HEK293 (cell line): ENCODE data around the gene PARP9.

Experiments
- CTCF ChIA-PET: fragments of 350-600 bp; formaldehyde crosslinking; extraction: SDS; loops from one replicate; lab custom pipeline; 2021; ENCODE audit warnings: antibody characterized with exemption; lab: Yijun Ruan, JAX
- POLR2A ChIA-PET: fragments of 300-600 bp; formaldehyde crosslinking; extraction: SDS; loops from one replicate; lab custom pipeline; 2020; ENCODE audit warnings: antibody characterized with exemption, inconsistent platforms; lab: Yijun Ruan, JAX
- H3K27ac ChIP-seq: fragments of 200-500 bp; sonication (Bioruptor generic); 2 replicates; pipeline ENCODE4 v1.5.1; 2014; ENCODE audit warnings: low read depth, low read length, control low read depth, inconsistent platforms; ENCODE audit errors: extremely low read depth
- H3K36me3 ChIP-seq, 2 experiments: fragments of 200-500 bp in 1 of 2; sonication (Bioruptor generic) in 1 of 2; 1 replicate in 1 of 2; 2 replicates in 1 of 2; pipeline ENCODE4 v1.5.1; 2014 to 2017; ENCODE audit warnings: inconsistent platforms in 2 of 2, low read length in 2 of 2; ENCODE audit not compliant: control insufficient read depth in 2 of 2, insufficient read depth in 1 of 2
- H3K4me1 ChIP-seq: fragments of 200-500 bp; sonication (Bioruptor generic); 2 replicates; pipeline ENCODE4 v1.5.1; 2014; ENCODE audit warnings: mild to moderate bottlenecking, low read length, inconsistent platforms; ENCODE audit not compliant: control insufficient read depth, insufficient read depth
- H3K4me3 ChIP-seq: 2 replicates; pipeline ENCODE4 v1.5.1; 2011; ENCODE audit warnings: low read depth, mild to moderate bottlenecking, control low read depth, low read length, moderate library complexity
- H3K9me3 ChIP-seq: fragments of 200-500 bp; sonication (Bioruptor generic); 2 replicates; pipeline ENCODE4 v1.5.1; 2014; ENCODE audit warnings: low read depth, low read length, inconsistent platforms; ENCODE audit not compliant: control insufficient read depth, insufficient read depth
- HOXA7 ChIP-seq: sonication (generic); formaldehyde crosslinking; IDR thresholded peaks from 2 replicates; pipeline ENCODE4 v1.8.1; 2022; ENCODE audit warnings: missing genetic modification reagents, borderline replicate concordance
- HOXC10 ChIP-seq: sonication (generic); formaldehyde crosslinking; IDR thresholded peaks from 2 replicates; pipeline ENCODE4 v1.8.1; 2023; ENCODE audit warnings: mild to moderate bottlenecking, missing genetic modification reagents
- INSM2 ChIP-seq: fragments of 450-650 bp; formaldehyde crosslinking; IDR thresholded peaks from 2 replicates; pipeline ENCODE4 v1.5.1; 2016; ENCODE audit warnings: missing biosample characterization, missing genetic modification characterization
- KLF7 ChIP-seq: fragments of 450-650 bp; formaldehyde crosslinking; IDR thresholded peaks from 2 replicates; pipeline ENCODE4 v1.5.1; 2016; ENCODE audit warnings: missing biosample characterization, missing genetic modification characterization, borderline replicate concordance
- OVOL3 ChIP-seq: fragments of 450-650 bp; formaldehyde crosslinking; IDR thresholded peaks from 2 replicates; pipeline ENCODE4 v1.5.1; 2016; ENCODE audit warnings: missing biosample characterization, missing genetic modification characterization
- PRDM1 ChIP-seq: fragments of 450-650 bp; formaldehyde crosslinking; IDR thresholded peaks from 2 replicates; pipeline ENCODE4; 2016; ENCODE audit warnings: missing biosample characterization, missing genetic modification characterization
- REST ChIP-seq: fragments of 450-650 bp; formaldehyde crosslinking; IDR thresholded peaks from 2 replicates; pipeline ENCODE4 v1.5.1; 2016; ENCODE audit warnings: missing biosample characterization, missing genetic modification characterization
- SETDB1 ChIP-seq: IDR thresholded peaks from one replicate; pipeline ENCODE4 v1.6.1; 2017; ENCODE audit warnings: mild to moderate bottlenecking, low read length, moderate library complexity, mixed read lengths; ENCODE audit not compliant: insufficient read length
- ZNF133 ChIP-seq: fragments of 450-650 bp; formaldehyde crosslinking; IDR thresholded peaks from 2 replicates; pipeline ENCODE4 v1.5.1; 2016; ENCODE audit warnings: missing biosample characterization, missing genetic modification characterization
- ZNF18 ChIP-seq: fragments of 450-650 bp; formaldehyde crosslinking; IDR thresholded peaks from 2 replicates; pipeline ENCODE4 v1.5.1; 2016; ENCODE audit warnings: missing biosample characterization, missing genetic modification characterization
- ZNF202 ChIP-seq: fragments of 450-650 bp; formaldehyde crosslinking; IDR thresholded peaks from 2 replicates; pipeline ENCODE4 v1.5.1; 2016; ENCODE audit warnings: missing biosample characterization, missing genetic modification characterization, borderline replicate concordance
- ZNF23 ChIP-seq: fragments of 450-650 bp; formaldehyde crosslinking; IDR thresholded peaks from 2 replicates; pipeline ENCODE4 v1.5.1; 2016; ENCODE audit warnings: missing biosample characterization, missing genetic modification characterization, borderline replicate concordance
- ZNF366 ChIP-seq: fragments of 450-650 bp; formaldehyde crosslinking; conservative IDR thresholded peaks from 2 replicates; pipeline ENCODE4 v1.5.1; 2016; ENCODE audit warnings: missing biosample characterization, missing genetic modification characterization
- ZNF394 ChIP-seq: fragments of 450-650 bp; formaldehyde crosslinking; IDR thresholded peaks from 2 replicates; pipeline ENCODE4 v1.5.1; 2016; ENCODE audit warnings: missing biosample characterization, missing genetic modification characterization, mild to moderate bottlenecking, moderate library complexity, borderline replicate concordance
- ZNF449 ChIP-seq: fragments of 450-650 bp; formaldehyde crosslinking; IDR thresholded peaks from 2 replicates; pipeline ENCODE4 v1.5.1; 2017; ENCODE audit warnings: missing biosample characterization, mild to moderate bottlenecking, missing genetic modification characterization, moderate library complexity
- ZNF473 ChIP-seq: fragments of 450-650 bp; formaldehyde crosslinking; IDR thresholded peaks from 2 replicates; pipeline ENCODE4 v1.5.1; 2017; ENCODE audit warnings: missing biosample characterization, missing genetic modification characterization
- ZNF555 ChIP-seq: fragments of 450-650 bp; formaldehyde crosslinking; conservative IDR thresholded peaks from 2 replicates; pipeline ENCODE4 v1.5.1; 2017; ENCODE audit warnings: missing biosample characterization, mild to moderate bottlenecking, missing genetic modification characterization, inconsistent platforms
- ZNF600 ChIP-seq: fragments of 450-650 bp; formaldehyde crosslinking; IDR thresholded peaks from 2 replicates; pipeline ENCODE4 v1.5.1; 2016; ENCODE audit warnings: missing biosample characterization, missing genetic modification characterization
- ZNF639 ChIP-seq: fragments of 450-650 bp; formaldehyde crosslinking; IDR thresholded peaks from 2 replicates; pipeline ENCODE4 v1.5.1; 2016; ENCODE audit warnings: missing biosample characterization, missing genetic modification characterization
- ZNF645 ChIP-seq: fragments of 450-650 bp; formaldehyde crosslinking; IDR thresholded peaks from 2 replicates; pipeline ENCODE4; 2016; ENCODE audit warnings: missing biosample characterization, missing genetic modification characterization
- ZNF747 ChIP-seq: fragments of 450-650 bp; formaldehyde crosslinking; IDR thresholded peaks from 2 replicates; pipeline ENCODE4 v1.5.1; 2016; ENCODE audit warnings: missing biosample characterization, missing genetic modification characterization
- ZNF768 ChIP-seq: fragments of 450-650 bp; formaldehyde crosslinking; IDR thresholded peaks from 2 replicates; pipeline ENCODE4 v1.5.1; 2018; ENCODE audit warnings: missing biosample characterization, mild to moderate bottlenecking, missing genetic modification characterization

PARP9 gene

GRCh38 chr3:122533480-122533879 lies 30.6 kb downstream of the PARP9 start:
- CTCF ChIA-PET, result no interaction called here
- Histone ChIP-seq H3K4me3 (no peak overlapping the region), H3K27ac (no peak overlapping the region), H3K9me3 (no peaks in the 10 kb centered on the region), H3K4me1 (no peaks in the 10 kb centered on the region), H3K36me3 (peaks cover 0 to 14% of the 10 kb centered on the region in 2 experiments; a peak in 1 of 3 replicates)
- no peak for TF ChIP-seq ZNF23 (tag by site-specific recombination)
- no peak for TF ChIP-seq ZNF202 (tag by site-specific recombination)
- no peak for TF ChIP-seq ZNF133 (tag by site-specific recombination)
- no peak for TF ChIP-seq ZNF394 (tag by site-specific recombination)
- TF ChIP-seq SETDB1, result no peak
- POLR2A ChIA-PET, result interaction anchor here (0.5 to 1.6 kb wide), 3 partner anchors 15 to 22 kb away, joined by 3 to 7 read pairs (median 6); partner anchors contain the start of gene KPNA1

GRCh38 chr3:122530164-122530563 lies 33.9 kb downstream of the PARP9 start:
- no peaks in the 10 kb centered on the region for H3K4me1 ChIP-seq
- H3K9me3 ChIP-seq, result no peaks in the 10 kb centered on the region
- H3K4me3 ChIP-seq, result no peak overlapping the region
- TF ChIP-seq ZNF768 (no peak), ZNF473 (no peak), REST (tag by site-specific recombination) (no peak), ZNF645 (tag by site-specific recombination) (no peak), INSM2 (tag by site-specific recombination) (no peak), HOXA7 (CRISPR knock-in tag) (no peak)
- H3K27ac ChIP-seq, result no peak overlapping the region
- ChIA-PET CTCF (no interaction called here), POLR2A (no interaction called here)
- H3K36me3 ChIP-seq, result peaks cover 0 to 10% of the 10 kb centered on the region in 2 experiments; a peak in 1 of 3 replicates

GRCh38 chr3:122523317-122523716 lies 40.8 kb downstream of the PARP9 start:
- Histone ChIP-seq H3K4me3 (no peak overlapping the region), H3K27ac (no peak overlapping the region), H3K9me3 (no peaks in the 10 kb centered on the region), H3K36me3 (no peaks in the 10 kb centered on the region), H3K4me1 (no peaks in the 10 kb centered on the region)
- ChIA-PET POLR2A (no interaction called here), CTCF (no interaction called here)
- TF ChIP-seq ZNF449 (tag by site-specific recombination) (no peak), OVOL3 (tag by site-specific recombination) (no peak), PRDM1 (tag by site-specific recombination) (peak; percentile 61; the same call in 1 of the 2 replicates), ZNF366 (tag by site-specific recombination) (peak; percentile 50; the same call in 1 of the 2 replicates), KLF7 (tag by site-specific recombination) (no peak), ZNF600 (tag by site-specific recombination) (no peak), ZNF555 (tag by site-specific recombination) (no peak), ZNF747 (tag by site-specific recombination) (no peak), HOXC10 (CRISPR knock-in tag) (no peak), ZNF639 (tag by site-specific recombination) (no peak), ZNF18 (no peak)
